NCI-H1930 (cell line): ENCODE results near the gene TBL1X.
"Not testable (repeated sequence)": the region's sequence is repeated elsewhere in the genome, so short reads cannot be mapped to it uniquely, and the experiment has no call there.

ENCODE experiments used
- DNase-seq, 2 experiments: peaks; one replicate each; lab custom pipeline; 2025; lab: John Stamatoyannopoulos, UW

Gene TBL1X

GRCh38 chrX:9536156-9536555 is 71.3 kb downstream of the TBL1X start:
- DNase-seq = not testable (repeated sequence)

- no peak for DNase-seq
Observed at GRCh38 chrX:9537781-9538180, 72.9 kb downstream of the TBL1X start.

- DNase-seq = no peak
Observed at GRCh38 chrX:9538544-9539045, 73.7 kb downstream of the TBL1X start.

- DNase-seq = no peak
Observed at GRCh38 chrX:9539605-9540387, 74.9 kb downstream of the TBL1X start.

- no peak for DNase-seq
Observed at GRCh38 chrX:9542106-9542760, 77.4 kb downstream of the TBL1X start.

GRCh38 chrX:9542761-9543111 is 77.9 kb downstream of the TBL1X start:
- no peak for DNase-seq

- no peak for DNase-seq
Observed at GRCh38 chrX:9555354-9555753, 90.5 kb downstream of the TBL1X start.

- DNase-seq = no peak
Observed at GRCh38 chrX:9557091-9557490, 92.2 kb downstream of the TBL1X start.

- no peak for DNase-seq
Observed at GRCh38 chrX:9557521-9557920, 92.7 kb downstream of the TBL1X start.

GRCh38 chrX:9558615-9559014 is 93.8 kb downstream of the TBL1X start:
- no peak for DNase-seq

GRCh38 chrX:9560219-9560618 is 95.4 kb downstream of the TBL1X start:
- no peak for DNase-seq

- DNase-seq = no peak
Observed at GRCh38 chrX:9561199-9561598, 96.3 kb downstream of the TBL1X start.

- no peak for DNase-seq
Observed at GRCh38 chrX:9562851-9563250, 98.0 kb downstream of the TBL1X start.

GRCh38 chrX:9566150-9566621 is 101.3 kb downstream of the TBL1X start:
- no peak for DNase-seq

- DNase-seq = no peak
Observed at GRCh38 chrX:9569876-9570301, 105.0 kb downstream of the TBL1X start.

- no peak for DNase-seq
Observed at GRCh38 chrX:9573282-9574106, 108.6 kb downstream of the TBL1X start.

- no peak for DNase-seq
Observed at GRCh38 chrX:9576059-9576458, 111.2 kb downstream of the TBL1X start.

GRCh38 chrX:9577555-9577954 is 112.7 kb downstream of the TBL1X start:
- DNase-seq = no peak

- no peak for DNase-seq
Observed at GRCh38 chrX:9578083-9578779, 113.4 kb downstream of the TBL1X start.

GRCh38 chrX:9581771-9582385 is 117.0 kb downstream of the TBL1X start:
- DNase-seq = no peak

GRCh38 chrX:9582956-9583355 is 118.1 kb downstream of the TBL1X start:
- no peak for DNase-seq
